WTC11 (cell line): ENCODE data around the gene OR4A16. TPM values are rescaled to one million over a fixed set of nuclear protein-coding genes. Genes with fewer than 3 reads are reported as not detected.

Experiments
- ATAC-seq: fragments of 200-7000 bp; cut with Tn5 transposase; 2 replicates; pipeline ENCODE4 v1.10.0; 2021; ENCODE audit warnings: mild to moderate bottlenecking, moderate library complexity
- Bru-seq: library from RNA; stranded (reverse); fragments of 400-500 nt; gene quantifications from one replicate; lab custom pipeline; 2021; lab: Mats Ljungman, UMichigan
- CTCF ChIA-PET: fragments of 300-600 bp; sonication (Branson Sonifier 250); formaldehyde crosslinking; loops from one replicate; lab custom pipeline; 2021; ENCODE audit warnings: antibody characterized with exemption; lab: Charles Lee
- POLR2A ChIA-PET: fragments of 350-600 bp; sonication (Branson Sonifier 250); formaldehyde crosslinking; loops from one replicate; lab custom pipeline; 2021; ENCODE audit warnings: antibody characterized with exemption; lab: Charles Lee
- DNase-seq: peaks from one replicate; pipeline ENCODE4 v3.0.0; 2021; ENCODE audit warnings: low spot score
- H3K27ac Mint-ChIP-seq: 2 replicates; pipeline ENCODE4 v1.8.0; 2021; ENCODE audit warnings: mixed read lengths
- H3K27me3 Mint-ChIP-seq: 2 replicates; pipeline ENCODE4 v1.8.0; 2021; ENCODE audit warnings: low read depth, mild to moderate bottlenecking, moderate library complexity, mixed read lengths
- H3K36me3 Mint-ChIP-seq: 2 replicates; pipeline ENCODE4 v1.8.0; 2021; ENCODE audit warnings: mixed read lengths
- H3K4me1 Mint-ChIP-seq: 2 replicates; pipeline ENCODE4 v1.8.0; 2022; ENCODE audit warnings: mixed read lengths
- H3K4me3 Mint-ChIP-seq: 2 replicates; pipeline ENCODE4 v1.8.0; 2021; ENCODE audit warnings: mild to moderate bottlenecking, moderate library complexity, mixed read lengths
- H3K9me3 Mint-ChIP-seq: 2 replicates; pipeline ENCODE4 v1.8.0; 2021; ENCODE audit warnings: mixed read lengths
- AFF4 ChIP-seq: sonication (generic); formaldehyde crosslinking; IDR thresholded peaks from 2 replicates; pipeline ENCODE4 v1.8.1; 2023; ENCODE audit warnings: mild to moderate bottlenecking, missing genetic modification reagents, borderline replicate concordance
- ATF2 ChIP-seq: sonication (generic); formaldehyde crosslinking; IDR thresholded peaks from 2 replicates; pipeline ENCODE4 v1.8.1; 2022; ENCODE audit warnings: low read depth, missing genetic modification reagents, borderline replicate concordance
- EMX1 ChIP-seq: fragments of 250-450 bp; sonication (Bioruptor Pico); IDR thresholded peaks from 2 replicates; pipeline ENCODE4 v1.8.0; 2021; ENCODE audit warnings: mild to moderate bottlenecking
- FOXP4 ChIP-seq: sonication (generic); formaldehyde crosslinking; IDR thresholded peaks from 2 replicates; pipeline ENCODE4 v1.8.0; 2022; ENCODE audit warnings: mild to moderate bottlenecking, missing genetic modification reagents
- GRHL2 ChIP-seq: fragments of 250-450 bp; sonication (Bioruptor Pico); IDR thresholded peaks from 2 replicates; pipeline ENCODE4 v1.8.0; 2022; ENCODE audit warnings: mild to moderate bottlenecking, moderate library complexity; ENCODE audit not compliant: insufficient replicate concordance, severe bottlenecking
- IRF1 ChIP-seq: sonication (generic); formaldehyde crosslinking; IDR thresholded peaks from 2 replicates; pipeline ENCODE4 v1.8.0; 2023; ENCODE audit warnings: missing genetic modification reagents
- KAT7 ChIP-seq: sonication (generic); formaldehyde crosslinking; IDR thresholded peaks from 2 replicates; pipeline ENCODE4 v1.8.1; 2023; ENCODE audit warnings: missing genetic modification reagents, mild to moderate bottlenecking, borderline replicate concordance
- NFATC4 ChIP-seq: fragments of 250-450 bp; sonication (Bioruptor Pico); IDR thresholded peaks from 2 replicates; pipeline ENCODE4 v1.9.0; 2021; ENCODE audit warnings: mild to moderate bottlenecking
- NFE2L1 ChIP-seq: sonication (generic); formaldehyde crosslinking; IDR thresholded peaks from 2 replicates; pipeline ENCODE4 v1.8.1; 2023; ENCODE audit warnings: missing genetic modification reagents
- NR3C1 ChIP-seq: sonication (generic); formaldehyde crosslinking; conservative IDR thresholded peaks from 2 replicates; pipeline ENCODE4 v1.8.1; 2023; ENCODE audit warnings: low read depth, mild to moderate bottlenecking, missing genetic modification reagents
- RORB ChIP-seq: fragments of 250-450 bp; sonication (Bioruptor Pico); IDR thresholded peaks from 2 replicates; pipeline ENCODE4 v1.9.0; 2021; ENCODE audit warnings: mild to moderate bottlenecking
- TP53 ChIP-seq: sonication (generic); formaldehyde crosslinking; IDR thresholded peaks from 2 replicates; pipeline ENCODE4 v1.8.1; 2023; ENCODE audit warnings: mild to moderate bottlenecking, missing genetic modification reagents
- USF1 ChIP-seq: sonication (generic); formaldehyde crosslinking; IDR thresholded peaks from 2 replicates; pipeline ENCODE4 v1.8.0; 2022; ENCODE audit warnings: mild to moderate bottlenecking, missing genetic modification reagents
- ZNF138 ChIP-seq: sonication (generic); formaldehyde crosslinking; conservative IDR thresholded peaks from 2 replicates; pipeline ENCODE4 v1.8.1; 2022; ENCODE audit warnings: mild to moderate bottlenecking, moderate library complexity, missing genetic modification reagents
- ZNF263 ChIP-seq: sonication (generic); formaldehyde crosslinking; IDR thresholded peaks from 2 replicates; pipeline ENCODE4 v1.8.1; 2022; ENCODE audit warnings: low read depth, mild to moderate bottlenecking, moderate library complexity, missing genetic modification reagents
- ZNF425 ChIP-seq: fragments of 250-450 bp; sonication (Bioruptor Pico); conservative IDR thresholded peaks from 2 replicates; pipeline ENCODE4 v1.9.0; 2021; ENCODE audit warnings: mild to moderate bottlenecking
- long read RNA-seq, 3 experiments: library from RNA in 1 of 3; library from capped mRNA in 1 of 3; library from polyadenylated mRNA in 1 of 3; unstranded in 2 of 3; stranded (forward) in 1 of 3; transcript quantifications; one replicate each; pipeline ENCODE4 v2.0.0, GENCODE V29; 2021
- total RNA-seq: library from RNA; stranded (reverse); gene quantifications from 3 replicates; pipeline ENCODE4 v1.2.3, GENCODE V29; 2021

OR4A16 gene
- not detected in 3 replicates for total RNA-seq
- Bru-seq, nascent RNA: not detected
- long read RNA-seq, experiment 1: 0 reads
- long read RNA-seq, experiment 2: 0 reads
- long read RNA-seq, experiment 3: 0 reads

GRCh38 chr11:55342901-55343300 lies at the start of gene OR4A16:
TSS of gene OR4A16 (plus strand) at chr11:55343201. CDS start at chr11:55343201, 0 bp downstream.
- H3K27ac Mint-ChIP-seq: no peak within 1 kb of the TSS
- DNase-seq (no peak), ATAC-seq (no peak)
- peaks cover 18% of the 10 kb centered on the region for H3K27me3 Mint-ChIP-seq
- ChIA-PET POLR2A (no interaction called here), CTCF (no interaction called here)
- no peak within 1 kb of the TSS for H3K4me3 Mint-ChIP-seq
- peaks cover 64% of the 10 kb centered on the region for H3K36me3 Mint-ChIP-seq
- TF ChIP-seq NFE2L1 (CRISPR knock-in tag): no peak
- TF ChIP-seq, all 79 proteins: peak for 0
- Mint-ChIP-seq H3K4me1 (no peaks in the 10 kb centered on the region), H3K9me3 (peaks cover 74% of the 10 kb centered on the region)

GRCh38 chr11:55324500-55324899 lies 18.5 kb upstream of the OR4A16 start:
- POLR2A ChIA-PET: no interaction called here
- DNase-seq: no peak
- Mint-ChIP-seq H3K27ac (no peak overlapping the region), H3K4me3 (no peak overlapping the region), H3K4me1 (no peaks in the 10 kb centered on the region), H3K9me3 (peaks cover 79% of the 10 kb centered on the region), H3K27me3 (peaks cover 13% of the 10 kb centered on the region), H3K36me3 (peaks cover 65% of the 10 kb centered on the region)
- TF ChIP-seq AFF4 (CRISPR knock-in tag): no peak
- TF ChIP-seq ATF2: no peak
- no peak for TF ChIP-seq NFATC4 (CRISPR knock-in tag)
- TF ChIP-seq EMX1 (CRISPR knock-in tag): no peak
- ATAC-seq: no peak
- CTCF ChIA-PET: no interaction called here

- H3K4me3 Mint-ChIP-seq: no peak overlapping the region
- H3K4me1 Mint-ChIP-seq: no peaks in the 10 kb centered on the region
- CTCF ChIA-PET: no interaction called here
- peaks cover 21% of the 10 kb centered on the region for H3K27me3 Mint-ChIP-seq
- POLR2A ChIA-PET: no interaction called here
- H3K36me3 Mint-ChIP-seq: peaks cover 62% of the 10 kb centered on the region
- no peak overlapping the region for H3K27ac Mint-ChIP-seq
- ATAC-seq (no peak), DNase-seq (no peak)
- H3K9me3 Mint-ChIP-seq: peaks cover 74% of the 10 kb centered on the region
- TF ChIP-seq ZNF425: no peak
- TF ChIP-seq IRF1 (CRISPR knock-in tag): no peak
- TF ChIP-seq GRHL2: no peak
- TF ChIP-seq USF1 (CRISPR knock-in tag): no peak
Measured at GRCh38 chr11:55345306-55345705, 2.3 kb downstream of the OR4A16 start.

- Mint-ChIP-seq H3K4me3 (no peak overlapping the region), H3K27ac (no peak overlapping the region), H3K27me3 (peaks cover 4% of the 10 kb centered on the region; the same call in 1 of the 2 replicates), H3K4me1 (no peaks in the 10 kb centered on the region), H3K9me3 (peaks cover 70% of the 10 kb centered on the region), H3K36me3 (peaks cover 57% of the 10 kb centered on the region)
- ATAC-seq (no peak), DNase-seq (no peak)
- ChIA-PET CTCF (no interaction called here), POLR2A (no interaction called here)
- TF ChIP-seq TP53 (no peak), NR3C1 (CRISPR knock-in tag) (no peak), IRF1 (CRISPR knock-in tag) (no peak), ZNF263 (no peak), FOXP4 (no peak), RORB (no peak), KAT7 (CRISPR knock-in tag) (no peak), ZNF138 (CRISPR knock-in tag) (no peak)
Measured at GRCh38 chr11:55349032-55349431, 6.0 kb downstream of the OR4A16 start.
